ENCODE data around the gene STARD13. TPM values are rescaled to one million over a fixed set of nuclear protein-coding genes. Genes with fewer than 3 reads are reported as not detected.

The STARD13 gene
- total RNA-seq, 1 experiment from 2014 or later, result 11.3 TPM

- Mint-ChIP-seq H3K36me3 (ENCODE audit: insufficient read depth, unreplicated experiment) (no peaks in the 10 kb centered on the region), H3K4me3 (ENCODE audit: low read depth, unreplicated experiment) (no peak overlapping the region), H3K4me1 (ENCODE audit: low read depth, unreplicated experiment) (no peaks in the 10 kb centered on the region), H3K27me3 (ENCODE audit: unreplicated experiment) (no peaks in the 10 kb centered on the region), H3K9me3 (ENCODE audit: low read depth, unreplicated experiment) (no peaks in the 10 kb centered on the region), H3K27ac (ENCODE audit: unreplicated experiment) (no peak overlapping the region)
- no peak for TF ChIP-seq CTCF (IDR thresholded peaks at IDR 0.05; ENCODE audit: unreplicated experiment)
- BruUV-seq (replicated peaks), result no TSS peak
- intact Hi-C loops (cut with micrococcal nuclease; ENCODE audit: unreplicated experiment), result no loop called here
- CTCF ChIA-PET, result no interaction called here
- no peak for DNase-seq
Observed at GRCh38 chr13:33194820-33195692, 90.5 kb downstream of the STARD13 start.

GRCh38 chr13:33193428-33193974 is 92.1 kb downstream of the STARD13 start:
- no peak for DNase-seq
- no TSS peak for BruUV-seq (replicated peaks)
- H3K27me3 Mint-ChIP-seq (ENCODE audit: unreplicated experiment), result no peaks in the 10 kb centered on the region
- no peak overlapping the region for H3K27ac Mint-ChIP-seq (ENCODE audit: unreplicated experiment)
- H3K4me1 Mint-ChIP-seq (ENCODE audit: low read depth, unreplicated experiment), result peaks cover 7% of the 10 kb centered on the region
- CTCF ChIA-PET, result no interaction called here
- no peaks in the 10 kb centered on the region for H3K36me3 Mint-ChIP-seq (ENCODE audit: insufficient read depth, unreplicated experiment)
- intact Hi-C loops (cut with micrococcal nuclease; ENCODE audit: unreplicated experiment), result no loop called here
- H3K9me3 Mint-ChIP-seq (ENCODE audit: low read depth, unreplicated experiment), result no peaks in the 10 kb centered on the region
- TF ChIP-seq CTCF (IDR thresholded peaks at IDR 0.05; ENCODE audit: unreplicated experiment), result no peak
- no peak overlapping the region for H3K4me3 Mint-ChIP-seq (ENCODE audit: low read depth, unreplicated experiment)

GRCh38 chr13:33191425-33192210 is 93.9 kb downstream of the STARD13 start:
- peaks cover 14% of the 10 kb centered on the region for H3K4me1 Mint-ChIP-seq (ENCODE audit: low read depth, unreplicated experiment)
- H3K27ac Mint-ChIP-seq (ENCODE audit: unreplicated experiment), result no peak overlapping the region
- no peaks in the 10 kb centered on the region for H3K9me3 Mint-ChIP-seq (ENCODE audit: low read depth, unreplicated experiment)
- CTCF ChIA-PET, result no interaction called here
- peaks cover 5% of the 10 kb centered on the region for H3K36me3 Mint-ChIP-seq (ENCODE audit: insufficient read depth, unreplicated experiment)
- BruUV-seq (replicated peaks), result no TSS peak
- TF ChIP-seq CTCF (IDR thresholded peaks at IDR 0.05; ENCODE audit: unreplicated experiment), result no peak
- DNase-seq, result no peak
- no peaks in the 10 kb centered on the region for H3K27me3 Mint-ChIP-seq (ENCODE audit: unreplicated experiment)
- no peak overlapping the region for H3K4me3 Mint-ChIP-seq (ENCODE audit: low read depth, unreplicated experiment)
- intact Hi-C loops (cut with micrococcal nuclease; ENCODE audit: unreplicated experiment), result no loop called here

- no TSS peak for BruUV-seq (replicated peaks)
- Mint-ChIP-seq H3K27me3 (ENCODE audit: unreplicated experiment) (no peaks in the 10 kb centered on the region), H3K36me3 (ENCODE audit: insufficient read depth, unreplicated experiment) (peaks cover 5% of the 10 kb centered on the region), H3K27ac (ENCODE audit: unreplicated experiment) (peak overlapping the region; percentile 7), H3K4me1 (ENCODE audit: low read depth, unreplicated experiment) (peaks cover 16% of the 10 kb centered on the region), H3K4me3 (ENCODE audit: low read depth, unreplicated experiment) (no peak overlapping the region), H3K9me3 (ENCODE audit: low read depth, unreplicated experiment) (peaks cover 2% of the 10 kb centered on the region)
- CTCF ChIA-PET, result no interaction called here
- intact Hi-C loops (cut with micrococcal nuclease; ENCODE audit: unreplicated experiment), result no loop called here
- no peak for TF ChIP-seq CTCF (IDR thresholded peaks at IDR 0.05; ENCODE audit: unreplicated experiment)
- no peak for DNase-seq
Observed at GRCh38 chr13:33189470-33189869, 96.1 kb downstream of the STARD13 start.

Data from Calu3 (cell line).